Prostate gland (tissue), 2 donors: ENCODE data around the gene TSPAN18.

ENCODE experiments used
- CTCF ChIP-seq, 4 experiments: fragments of 200-600 bp in 2 of 4; fragments of 450-650 bp in 2 of 4; sonication (generic) in 2 of 4; IDR thresholded peaks; 1 replicate in 3 of 4; 2 replicates in 1 of 4; pipeline ENCODE4 v1.5.1; 2016 to 2019; ENCODE audit warnings: antibody characterized with exemption in 4 of 4, mild to moderate bottlenecking in 2 of 4, moderate library complexity in 2 of 4
- POLR2A ChIP-seq: fragments of 450-650 bp; IDR thresholded peaks from one replicate; pipeline ENCODE4 v1.6.1; 2016; ENCODE audit warnings: antibody characterized with exemption, mild to moderate bottlenecking
- POLR2AphosphoS5 ChIP-seq: sonication (generic); formaldehyde crosslinking; IDR thresholded peaks from one replicate; pipeline ENCODE4 v1.6.1; 2017; ENCODE audit warnings: antibody characterized with exemption

GRCh38 chr11:44736791-44737190, 10.0 kb downstream of the TSPAN18 start:
- TF ChIP-seq CTCF (IDR thresholded peaks at IDR 0.05), result no peak
- no peak for TF ChIP-seq POLR2A
- TF ChIP-seq POLR2AphosphoS5, result no peak
